Liver (tissue), 9 donors: ENCODE data around the gene PACSIN2. TPM values are rescaled to one million over a fixed set of nuclear protein-coding genes. Genes with fewer than 3 reads are reported as not detected.

Source experiments
- DNase-seq: peaks from one replicate; pipeline ENCODE4 v3.0.0-alpha.2; 2017; ENCODE audit warnings: low spot score
- H3K27ac ChIP-seq, 2 donors: one replicate each; pipeline ENCODE4 v1.7.0; 2013; ENCODE audit warnings: inconsistent platforms in 2 of 2, low read length in 2 of 2, control low read depth in 1 of 2, low read depth in 1 of 2, mild to moderate bottlenecking in 1 of 2
- H3K27me3 ChIP-seq, 4 donors: one replicate each; pipeline versions ENCODE4 v1.6.1 to v1.7.0; 2013; ENCODE audit warnings: low read length in 3 of 4, inconsistent platforms in 1 of 4, mild to moderate bottlenecking in 1 of 4, moderate library complexity in 1 of 4; ENCODE audit not compliant: control insufficient read depth in 4 of 4, insufficient read depth in 4 of 4
- H3K36me3 ChIP-seq, 4 donors: one replicate each; pipeline versions ENCODE4 v1.6.1 to v1.7.0; 2013; ENCODE audit warnings: low read length in 3 of 4, mild to moderate bottlenecking in 3 of 4, low read depth in 1 of 4, moderate library complexity in 1 of 4; ENCODE audit not compliant: control insufficient read depth in 4 of 4, insufficient read depth in 3 of 4
- H3K4me1 ChIP-seq, 4 donors: one replicate each; pipeline versions ENCODE4 v1.6.1 to v1.7.0; 2013; ENCODE audit warnings: low read length in 3 of 4, mild to moderate bottlenecking in 3 of 4, moderate library complexity in 1 of 4; ENCODE audit not compliant: control insufficient read depth in 4 of 4, insufficient read depth in 4 of 4
- H3K4me3 ChIP-seq, 3 donors: one replicate each; pipeline versions ENCODE4 v1.6.1 to v1.7.0; 2013; ENCODE audit warnings: low read length in 3 of 3, control low read depth in 1 of 3, low read depth in 1 of 3, mild to moderate bottlenecking in 1 of 3
- H3K9ac ChIP-seq, 2 donors: one replicate each; pipeline ENCODE4 v1.7.0; 2013; ENCODE audit warnings: low read length in 2 of 2, mild to moderate bottlenecking in 2 of 2, moderate library complexity in 2 of 2, control low read depth in 1 of 2, low read depth in 1 of 2
- H3K9me3 ChIP-seq, 4 donors: one replicate each; pipeline versions ENCODE4 v1.6.1 to v1.7.0; 2013; ENCODE audit warnings: low read length in 3 of 4; ENCODE audit not compliant: control insufficient read depth in 4 of 4
- ATF3 ChIP-seq: IDR thresholded peaks from 2 replicates; pipeline ENCODE4 v1.6.1; 2016; ENCODE audit warnings: antibody characterized with exemption
- CTCF ChIP-seq: fragments of 150-350 bp; IDR thresholded peaks from 2 replicates; pipeline ENCODE4 v1.5.1; 2017; ENCODE audit warnings: improper control_type of control experiment, low read depth, low read length; ENCODE audit not compliant: missing input control
- EGR1 ChIP-seq, 2 donors: IDR thresholded peaks; 2 replicates each; pipeline ENCODE4 v1.6.1; 2016 to 2018; ENCODE audit warnings: antibody characterized with exemption in 2 of 2, low read depth in 2 of 2
- FOXA1 ChIP-seq: IDR thresholded peaks from 2 replicates; pipeline ENCODE4 v1.6.1; 2016; ENCODE audit warnings: antibody characterized with exemption
- FOXA2 ChIP-seq: IDR thresholded peaks from 2 replicates; pipeline ENCODE4 v1.6.1; 2016; ENCODE audit warnings: antibody characterized with exemption
- GABPA ChIP-seq, 2 donors: IDR thresholded peaks in 1 of 2; conservative IDR thresholded peaks in 1 of 2; 2 replicates each; pipeline ENCODE4 v1.6.1; 2016; ENCODE audit warnings: antibody characterized with exemption in 2 of 2, mild to moderate bottlenecking in 1 of 2, moderate library complexity in 1 of 2
- HNF4A ChIP-seq, 2 donors: conservative IDR thresholded peaks; 2 replicates each; pipeline ENCODE4 v1.6.1; 2016; ENCODE audit warnings: antibody characterized with exemption in 2 of 2, mild to moderate bottlenecking in 2 of 2
- HNF4G ChIP-seq: IDR thresholded peaks from 2 replicates; pipeline ENCODE4 v1.6.1; 2016; ENCODE audit warnings: antibody characterized with exemption
- JUND ChIP-seq, 2 donors: IDR thresholded peaks; 2 replicates each; pipeline ENCODE4 v1.6.1; 2016; ENCODE audit warnings: antibody characterized with exemption in 2 of 2
- MAX ChIP-seq: IDR thresholded peaks from 2 replicates; pipeline ENCODE4 v1.6.1; 2016; ENCODE audit warnings: antibody characterized with exemption
- NR2F2 ChIP-seq: IDR thresholded peaks from 2 replicates; pipeline ENCODE4 v1.6.1; 2016; ENCODE audit warnings: antibody characterized with exemption
- RAD21 ChIP-seq, 2 donors: IDR thresholded peaks; 2 replicates each; pipeline ENCODE4 v1.6.1; 2016; ENCODE audit warnings: antibody characterized with exemption in 2 of 2, mild to moderate bottlenecking in 2 of 2
- REST ChIP-seq: IDR thresholded peaks from 2 replicates; pipeline ENCODE4 v1.6.1; 2016; ENCODE audit warnings: antibody characterized with exemption, mild to moderate bottlenecking
- RXRA ChIP-seq, 2 donors: IDR thresholded peaks; 2 replicates each; pipeline ENCODE4 v1.6.1; 2017 to 2018; ENCODE audit warnings: antibody characterized with exemption in 2 of 2, mild to moderate bottlenecking in 1 of 2
- SP1 ChIP-seq: IDR thresholded peaks from 2 replicates; pipeline ENCODE4 v1.6.1; 2018; ENCODE audit warnings: antibody characterized with exemption, mild to moderate bottlenecking
- TAF1 ChIP-seq: conservative IDR thresholded peaks from 2 replicates; pipeline ENCODE4 v1.6.1; 2016; ENCODE audit warnings: antibody characterized with exemption, mild to moderate bottlenecking
- YY1 ChIP-seq: IDR thresholded peaks from 2 replicates; pipeline ENCODE4 v1.6.1; 2016; ENCODE audit warnings: antibody characterized with exemption, mild to moderate bottlenecking
- ZBTB33 ChIP-seq: IDR thresholded peaks from 2 replicates; pipeline ENCODE4 v1.6.1; 2016; ENCODE audit warnings: antibody characterized with exemption
- WGBS: extraction: QIAGEN DNeasy Blood & Tissue Kit; methylation state at CpG from one replicate; pipeline ENCODE4 v1.1.7; 2013; 5-methylcytosine and 5-hydroxymethylcytosine counted together
- polyA plus RNA-seq, 2 donors: library from polyadenylated mRNA; stranded (reverse) in 1 of 2; unstranded in 1 of 2; fragments of 200-250 nt in 1 of 2; fragments of >200 nt in 1 of 2; fragmentation: Nextera tagmentation in 1 of 2; extraction: Ambion mirVana in 1 of 2; gene quantifications; one replicate each; pipeline versions ENCODE4 v1.2.1 to v1.2.3, GENCODE V29; 2013 to 2015
- total RNA-seq, 2 donors: library from RNA; depleted of rRNA; stranded (reverse); fragments of >200 nt; gene quantifications; one replicate each; pipeline ENCODE4 v1.2.3, GENCODE V29; 2014
- donor health status: healthy.
- donor health status: healthy.
- donor health status: healthy.
- donor health status: healthy.
- donor health status: healthy.

PACSIN2 gene
- total and polyA plus RNA-seq, 4 donors = 9.1 to 31.4 (median 17.0) TPM

GRCh38 chr22:42834177-42834949 lies 180.6 kb downstream of the PACSIN2 start:
- Histone ChIP-seq H3K27me3 (no peaks in the 10 kb centered on the region), H3K4me3 (no peak overlapping the region), H3K4me1 (no peaks in the 10 kb centered on the region), H3K27ac (no peak overlapping the region), H3K36me3 (peaks cover 15 to 65% (median 50%) of the 10 kb centered on the region in 4 donors), H3K9ac (no peak overlapping the region), H3K9me3 (no peaks in the 10 kb centered on the region)
- DNase-seq = no peak
- TF ChIP-seq HNF4A (conservative IDR thresholded peaks at IDR 0.05) = no peak
- no peak for TF ChIP-seq EGR1 (IDR thresholded peaks at IDR 0.05; ENCODE audit: low read depth in 2 of 2)
- TF ChIP-seq GABPA (IDR thresholded peaks at IDR 0.05 in 1 of 2, conservative IDR thresholded peaks at IDR 0.05 in 1 of 2) = no peak
- TF ChIP-seq YY1 = no peak
- TF ChIP-seq RXRA (IDR thresholded peaks at IDR 0.05) = no peak
- TF ChIP-seq NR2F2 = no peak
- TF ChIP-seq HNF4G = no peak
- TF ChIP-seq MAX = no peak
- no peak for TF ChIP-seq TAF1
- no peak for TF ChIP-seq RAD21 (IDR thresholded peaks at IDR 0.05)
- no peak for TF ChIP-seq ATF3
- TF ChIP-seq FOXA1 = no peak
- TF ChIP-seq JUND (IDR thresholded peaks at IDR 0.05) = no peak
- TF ChIP-seq SP1 = no peak
- no peak for TF ChIP-seq ZBTB33
- TF ChIP-seq FOXA2 = no peak
- TF ChIP-seq CTCF = no peak
- no peak for TF ChIP-seq REST
- 88% methylated on average over 5 of the region's 5 CpGs for WGBS
